ENCODE measurements around the gene BMP8B. TPM values are rescaled to one million over a fixed set of nuclear protein-coding genes. Genes with fewer than 3 reads are reported as not detected.

The BMP8B gene
- total RNA-seq, 1 donor from 2014 or later = 0.18 TPM

DNA sequence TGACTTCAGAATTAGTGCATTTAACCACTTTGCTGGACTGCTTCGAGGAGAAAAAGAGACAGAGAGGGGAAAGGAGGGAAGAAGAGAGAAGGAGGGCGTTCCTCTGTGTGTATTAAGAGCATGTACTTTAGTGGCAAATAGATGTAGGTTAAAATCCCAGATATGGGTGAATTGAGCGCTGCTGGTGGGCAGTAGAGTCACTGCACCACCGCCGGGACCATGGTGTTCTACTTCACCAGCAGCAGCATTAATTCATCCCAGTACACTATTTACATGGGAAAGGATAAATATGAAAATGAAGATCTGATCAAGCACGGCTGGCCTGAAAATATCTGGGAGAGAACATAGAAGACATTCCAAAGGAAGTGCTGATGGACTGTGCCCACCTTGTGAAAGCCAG, 70.9 kb downstream of the BMP8B start:
- Mint-ChIP-seq H3K9me3 (no peaks in the 10 kb centered on the region), H3K36me3 (no peaks in the 10 kb centered on the region), H3K27me3 (ENCODE audit: low read depth) (peaks cover 84% of the 10 kb centered on the region), H3K27ac (no peak overlapping the region), H3K4me3 (no peak overlapping the region), H3K4me1 (no peaks in the 10 kb centered on the region)
- TF ChIP-seq, protein P1, sequence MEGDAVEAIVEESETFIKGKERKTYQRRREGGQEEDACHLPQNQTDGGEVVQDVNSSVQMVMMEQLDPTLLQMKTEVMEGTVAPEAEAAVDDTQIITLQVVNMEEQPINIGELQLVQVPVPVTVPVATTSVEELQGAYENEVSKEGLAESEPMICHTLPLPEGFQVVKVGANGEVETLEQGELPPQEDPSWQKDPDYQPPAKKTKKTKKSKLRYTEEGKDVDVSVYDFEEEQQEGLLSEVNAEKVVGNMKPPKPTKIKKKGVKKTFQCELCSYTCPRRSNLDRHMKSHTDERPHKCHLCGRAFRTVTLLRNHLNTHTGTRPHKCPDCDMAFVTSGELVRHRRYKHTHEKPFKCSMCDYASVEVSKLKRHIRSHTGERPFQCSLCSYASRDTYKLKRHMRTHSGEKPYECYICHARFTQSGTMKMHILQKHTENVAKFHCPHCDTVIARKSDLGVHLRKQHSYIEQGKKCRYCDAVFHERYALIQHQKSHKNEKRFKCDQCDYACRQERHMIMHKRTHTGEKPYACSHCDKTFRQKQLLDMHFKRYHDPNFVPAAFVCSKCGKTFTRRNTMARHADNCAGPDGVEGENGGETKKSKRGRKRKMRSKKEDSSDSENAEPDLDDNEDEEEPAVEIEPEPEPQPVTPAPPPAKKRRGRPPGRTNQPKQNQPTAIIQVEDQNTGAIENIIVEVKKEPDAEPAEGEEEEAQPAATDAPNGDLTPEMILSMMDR (IDR thresholded peaks at IDR 0.05; ENCODE audit: unreplicated experiment) = no peak
- DNase-seq (ENCODE audit: low spot score in 2 of 2, unreplicated experiment in 2 of 2) = no peak

DNA sequence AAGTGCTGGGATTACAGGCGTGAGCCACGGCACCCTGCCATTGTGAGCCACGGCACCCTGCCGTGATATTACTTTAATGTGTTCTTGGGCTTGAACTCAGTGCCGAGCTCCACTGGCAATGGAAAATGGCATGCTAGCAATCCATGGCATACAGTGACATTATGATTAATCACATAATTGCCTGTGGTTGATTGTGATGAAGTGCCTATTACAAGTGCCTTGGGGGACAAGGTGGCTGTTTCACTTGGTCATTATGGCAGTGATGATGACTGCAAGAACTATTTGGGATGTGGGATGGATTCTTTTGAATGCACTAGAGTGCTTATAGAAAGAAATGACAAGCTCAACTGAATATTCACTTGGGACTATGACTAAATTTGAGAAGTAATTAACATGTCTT, 75.1 kb downstream of the BMP8B start:
- Mint-ChIP-seq H3K4me1 (peaks cover 5% of the 10 kb centered on the region), H3K27ac (no peak overlapping the region), H3K36me3 (no peaks in the 10 kb centered on the region), H3K27me3 (ENCODE audit: low read depth) (peaks cover 83% of the 10 kb centered on the region), H3K9me3 (no peaks in the 10 kb centered on the region), H3K4me3 (no peak overlapping the region)
- no peak for DNase-seq (ENCODE audit: low spot score in 2 of 2, unreplicated experiment in 2 of 2)
- TF ChIP-seq, protein P1 (IDR thresholded peaks at IDR 0.05; ENCODE audit: unreplicated experiment) = no peak

DNA sequence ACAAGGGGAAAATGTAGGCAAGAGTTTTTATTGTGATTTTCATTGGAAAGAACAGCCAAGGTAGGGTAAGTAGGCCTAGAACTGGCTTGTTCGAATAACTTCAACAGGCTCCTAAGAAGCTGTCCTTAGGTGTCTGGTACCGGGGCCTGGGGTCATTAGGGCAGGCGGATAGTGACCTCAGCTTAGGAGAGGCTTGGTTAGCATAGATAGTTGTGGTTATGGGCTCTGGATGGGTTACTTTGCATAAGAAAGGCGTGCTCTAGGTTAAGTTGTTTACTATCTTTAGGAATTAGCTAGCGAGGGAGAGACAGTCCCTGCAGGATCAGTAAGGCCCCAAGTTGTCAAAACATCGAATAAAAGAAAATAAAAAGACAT, 76.7 kb downstream of the BMP8B start:
- H3K4me1 Mint-ChIP-seq = peaks cover 5% of the 10 kb centered on the region
- H3K27ac Mint-ChIP-seq = no peak overlapping the region
- H3K4me3 Mint-ChIP-seq = no peak overlapping the region
- no peaks in the 10 kb centered on the region for H3K36me3 Mint-ChIP-seq
- peaks cover 78% of the 10 kb centered on the region for H3K27me3 Mint-ChIP-seq (ENCODE audit: low read depth)
- TF ChIP-seq, protein P1 (IDR thresholded peaks at IDR 0.05; ENCODE audit: unreplicated experiment) = no peak
- no peak for DNase-seq (ENCODE audit: low spot score in 2 of 2, unreplicated experiment in 2 of 2)
- H3K9me3 Mint-ChIP-seq = no peaks in the 10 kb centered on the region

DNA sequence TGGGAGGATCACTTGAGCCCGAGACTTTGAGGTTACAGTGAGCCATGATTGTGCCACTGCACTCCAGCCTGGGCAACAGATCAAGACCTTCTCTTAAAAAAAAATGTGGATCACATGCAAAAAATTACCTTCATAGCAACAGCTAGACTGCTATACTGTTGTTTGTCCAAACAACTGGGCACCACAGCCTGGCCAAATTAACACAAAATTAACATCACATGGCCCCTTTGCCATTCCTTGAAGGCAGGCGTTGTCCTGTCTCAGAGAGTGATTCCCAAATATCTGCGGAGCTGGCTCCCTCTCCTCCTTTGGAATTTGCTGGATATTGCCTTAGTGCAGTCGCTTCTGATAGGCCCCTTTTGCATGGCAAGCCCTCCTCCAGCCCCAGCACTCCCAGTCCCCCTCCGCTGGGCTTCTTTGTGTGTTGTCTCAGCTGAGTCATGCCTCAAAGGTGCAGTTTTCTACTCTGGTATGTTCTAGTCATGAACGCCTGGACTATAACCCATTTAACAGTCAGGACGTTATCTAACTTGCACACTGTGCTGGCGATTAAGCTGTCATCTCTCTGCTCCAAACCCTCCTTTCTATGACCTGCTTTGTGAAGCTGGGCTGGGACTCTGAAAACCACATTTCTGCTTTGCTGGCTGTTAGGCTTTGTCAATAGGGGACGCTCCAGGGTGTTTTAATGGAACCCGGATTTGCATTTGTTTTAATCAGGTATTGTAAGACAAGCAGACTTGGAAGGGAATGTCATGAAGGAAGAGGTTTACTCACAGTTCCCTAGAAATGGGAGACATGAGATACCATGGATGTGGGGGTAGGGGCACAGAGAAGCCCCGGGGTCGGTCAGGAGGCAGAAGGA, 77.3 kb downstream of the BMP8B start:
- TF ChIP-seq, protein P1 (IDR thresholded peaks at IDR 0.05; ENCODE audit: unreplicated experiment) = no peak
- H3K9me3 Mint-ChIP-seq = no peaks in the 10 kb centered on the region
- H3K36me3 Mint-ChIP-seq = no peaks in the 10 kb centered on the region
- no peak for DNase-seq (ENCODE audit: low spot score in 2 of 2, unreplicated experiment in 2 of 2)
- peaks cover 78% of the 10 kb centered on the region for H3K27me3 Mint-ChIP-seq (ENCODE audit: low read depth)
- H3K4me3 Mint-ChIP-seq = no peak overlapping the region
- H3K4me1 Mint-ChIP-seq = peaks cover 5% of the 10 kb centered on the region
- H3K27ac Mint-ChIP-seq = no peak overlapping the region

DNA sequence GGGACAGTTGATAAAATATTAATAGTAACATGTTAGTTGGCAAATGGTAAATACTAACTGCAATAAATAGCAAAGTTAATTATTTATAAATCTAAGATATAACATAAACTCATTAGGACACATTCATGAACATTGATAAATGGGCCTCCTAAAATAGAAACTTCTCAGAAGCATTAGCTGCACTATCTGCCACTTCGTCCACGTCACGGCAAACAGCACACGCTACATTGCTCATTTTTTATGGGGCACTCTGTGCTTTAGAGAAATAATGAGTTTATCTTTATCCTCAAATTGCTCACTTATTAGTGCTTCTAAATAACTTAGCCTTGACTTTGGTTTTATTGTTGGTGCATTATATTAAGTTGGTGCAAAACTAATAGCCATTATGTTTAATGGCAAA, 81.2 kb downstream of the BMP8B start:
- peaks cover 64% of the 10 kb centered on the region for H3K27me3 Mint-ChIP-seq (ENCODE audit: low read depth)
- H3K9me3 Mint-ChIP-seq = no peaks in the 10 kb centered on the region
- peaks cover 5% of the 10 kb centered on the region for H3K4me1 Mint-ChIP-seq
- H3K36me3 Mint-ChIP-seq = no peaks in the 10 kb centered on the region
- H3K4me3 Mint-ChIP-seq = no peak overlapping the region
- no peak overlapping the region for H3K27ac Mint-ChIP-seq
- TF ChIP-seq, protein P1 (IDR thresholded peaks at IDR 0.05; ENCODE audit: unreplicated experiment) = no peak
- no peak for DNase-seq (ENCODE audit: low spot score in 2 of 2, unreplicated experiment in 2 of 2)

Other genes starting within 250 kb of the BMP8B start
- gene PABPC4, start 212.1 kb downstream of the BMP8B start, total RNA-seq = 307 to 325 TPM (median 319 TPM) in 3 replicates
- gene HEYL, start 149.2 kb downstream of the BMP8B start, total RNA-seq = 5.6 to 5.7 TPM (median 5.6 TPM) in 3 replicates
- gene NT5C1A, start 116.8 kb downstream of the BMP8B start, total RNA-seq = 0.34 TPM in 1 of 3 replicates, not detected in the others
- 0.54 to 0.69 TPM (median 0.60 TPM) in 3 replicates for gene HPCAL4, start 97.4 kb downstream of the BMP8B start, total RNA-seq
- 43.5 to 45.5 TPM (median 45.2 TPM) in 3 replicates for gene PPIE, start 50.0 kb downstream of the BMP8B start, total RNA-seq
- gene OXCT2, start 17.5 kb downstream of the BMP8B start, total RNA-seq = 0.20 to 0.65 TPM (median 0.22 TPM) in 3 replicates
- gene TRIT1, start 94.6 kb upstream of the BMP8B start, total RNA-seq = 38.6 to 40.3 TPM (median 39.5 TPM) in 3 replicates
- gene MYCL, start 113.1 kb upstream of the BMP8B start, total RNA-seq = 25.0 to 27.2 TPM (median 25.5 TPM) in 3 replicates
- 5.7 to 6.9 TPM (median 6.1 TPM) in 3 replicates for gene MFSD2A, start 166.3 kb upstream of the BMP8B start, total RNA-seq

All from mesothelial cell of epicardium (in vitro differentiated cells).